GM12878 (cell line): Measurements from ENCODE around the gene FNTB. TPM values are rescaled to one million over a fixed set of nuclear protein-coding genes. Genes with fewer than 3 reads are reported as not detected.

Experiments used
- BCL11A ChIP-seq: IDR thresholded peaks from 2 replicates; pipeline ENCODE4 v1.6.1; 2011; ENCODE audit warnings: low read depth, low read length
- BRCA1 ChIP-seq: IDR thresholded peaks from 2 replicates; pipeline ENCODE4 v1.6.1; 2011; ENCODE audit warnings: low read depth, low read length, improper control_type of control experiment
- DPF2 ChIP-seq: fragments of 450-650 bp; IDR thresholded peaks from 2 replicates; pipeline ENCODE4 v1.6.1; 2017; ENCODE audit warnings: mild to moderate bottlenecking
- HDGF ChIP-seq: fragments of 450-650 bp; IDR thresholded peaks from 2 replicates; pipeline ENCODE4 v1.6.1; 2016; ENCODE audit warnings: antibody characterized with exemption
- IRF4 ChIP-seq: IDR thresholded peaks from 2 replicates; pipeline ENCODE4 v1.6.1; 2011; ENCODE audit warnings: low read depth, low read length
- MTA3 ChIP-seq: IDR thresholded peaks from 2 replicates; pipeline ENCODE4 v1.6.1; 2012; ENCODE audit warnings: low read length, inconsistent platforms, borderline replicate concordance
- NR2C2 ChIP-seq: IDR thresholded peaks from 2 replicates; pipeline ENCODE4 v1.6.1; 2011; ENCODE audit warnings: borderline replicate concordance, low read depth; ENCODE audit not compliant: control insufficient read depth, insufficient read length
- RB1 ChIP-seq: fragments of 450-650 bp; formaldehyde crosslinking; IDR thresholded peaks from 2 replicates; pipeline ENCODE4 v1.6.1; 2017; ENCODE audit warnings: mild to moderate bottlenecking, borderline replicate concordance
- SIN3A ChIP-seq: IDR thresholded peaks from 2 replicates; pipeline ENCODE4 v1.6.1; 2012; ENCODE audit warnings: low read depth, low read length, improper control_type of control experiment
- SMC3 ChIP-seq: IDR thresholded peaks from 2 replicates; pipeline ENCODE4 v1.6.1; 2011; ENCODE audit warnings: low read length, improper control_type of control experiment, borderline replicate concordance
- TCF12 ChIP-seq: IDR thresholded peaks from 2 replicates; pipeline ENCODE4 v1.6.1; 2011; ENCODE audit warnings: low read depth, mild to moderate bottlenecking, low read length
- ZBED1 ChIP-seq: IDR thresholded peaks from 2 replicates; pipeline ENCODE4 v1.6.1; 2016; ENCODE audit warnings: borderline replicate concordance
- ZNF274 ChIP-seq: IDR thresholded peaks from one replicate; pipeline ENCODE4 v1.8.0; 2011; ENCODE audit not compliant: insufficient read length, insufficient read depth
- polyA plus RNA-seq, 11 experiments: library from polyadenylated mRNA; depleted of rRNA in 4 of 11; unstranded in 6 of 11; stranded (reverse) in 5 of 11; fragments of >200 nt; fragmentation: Nextera tagmentation in 4 of 11; fragmentation: Illumina TruSeq in 1 of 11; extraction: Ambion mirVana in 4 of 11; extraction: Trizol in 1 of 11; gene quantifications; 1 replicate in 1 of 11; 2 replicates in 10 of 11; pipeline versions ENCODE4 v1.2.1 to v1.2.3, GENCODE V29; 2011 to 2016; ENCODE audit warnings: inconsistent platforms in 2 of 11, missing spikeins in 2 of 11, low read depth in 1 of 11
- total RNA-seq, 4 experiments: library from RNA; depleted of rRNA in 3 of 4; stranded (reverse); fragments of >200 nt in 3 of 4; fragmentation: Illumina TruSeq in 1 of 4; extraction: Trizol in 1 of 4; gene quantifications; 2 replicates each; pipeline versions ENCODE4 v1.2.1 to v1.2.3, GENCODE V29; 2013 to 2021
- TF ChIP-seq, protein P1 (sequence below): IDR thresholded peaks from 2 replicates; pipeline ENCODE4 v1.6.1; 2012; ENCODE audit warnings: low read depth, low read length, improper control_type of control experiment
- TF ChIP-seq, protein P2 (sequence below): fragments of 450-650 bp; IDR thresholded peaks from 2 replicates; pipeline ENCODE4 v1.6.1; 2016; ENCODE audit warnings: mild to moderate bottlenecking
- TF ChIP-seq, protein P3 (sequence below): fragments of 450-650 bp; IDR thresholded peaks from 2 replicates; pipeline ENCODE4 v1.6.1; 2017; ENCODE audit warnings: antibody characterized with exemption, mild to moderate bottlenecking, moderate library complexity
- TF ChIP-seq, protein P4 (sequence below): IDR thresholded peaks from 2 replicates; pipeline ENCODE4 v1.6.1; 2012; ENCODE audit warnings: low read depth, low read length, improper control_type of control experiment
- TF ChIP-seq, protein P5 (sequence below): fragments of 150-350 bp; IDR thresholded peaks from 2 replicates; pipeline ENCODE4 v1.6.1; 2016; ENCODE audit warnings: low read depth, low read length
- TF ChIP-seq, protein P6 (sequence below): IDR thresholded peaks from 2 replicates; pipeline ENCODE4 v1.6.1; 2012; ENCODE audit warnings: low read length, inconsistent platforms

Gene FNTB
- total and polyA plus RNA-seq, 10 of the 15 experiments (the other 5 are each of a cell fraction or from before 2014, with no cell fraction given) = 10.4 to 25.1 (median 16.7) TPM

DNA sequence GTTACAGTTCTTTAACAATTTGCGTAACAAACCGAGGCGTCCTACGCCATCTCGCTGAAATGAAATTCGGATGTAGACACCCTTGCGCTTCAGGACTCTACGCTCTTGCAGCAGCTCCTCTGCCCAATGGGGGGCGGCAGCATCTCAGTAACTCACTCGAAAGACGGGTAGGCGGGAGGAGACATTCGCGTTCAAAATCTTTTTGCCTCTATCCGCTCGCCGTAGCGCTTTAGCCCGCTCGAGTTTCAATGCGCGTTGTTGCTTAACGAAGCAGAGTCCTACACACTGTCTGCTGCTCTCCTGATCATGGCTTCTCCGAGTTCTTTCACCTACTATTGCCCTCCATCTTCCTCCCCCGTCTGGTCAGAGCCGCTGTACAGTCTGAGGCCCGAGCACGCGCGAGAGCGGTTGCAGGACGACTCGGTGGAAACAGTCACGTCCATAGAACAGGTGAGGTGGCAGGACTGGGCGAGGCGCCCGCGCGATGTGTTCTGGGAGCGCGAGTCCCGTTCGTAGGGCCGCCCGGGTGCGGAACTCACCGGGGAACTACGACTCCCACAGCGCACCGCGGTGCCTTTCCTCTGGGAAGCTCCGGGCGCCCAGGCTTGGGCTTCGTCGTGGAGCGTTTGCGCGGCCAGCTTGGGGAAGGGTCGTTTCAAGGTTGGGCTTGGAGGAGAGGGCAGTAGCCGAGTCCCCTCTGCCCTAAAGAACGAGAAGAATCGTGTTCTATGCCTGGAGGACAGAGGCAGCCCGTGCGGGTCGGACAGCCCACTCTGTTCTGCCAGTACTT, at the start of gene FNTB (continued):
- TF ChIP-seq NR2C2 (no peak), ZBED1 (0 out of 2 replicates have a peak, but pooled peaks have one; percentile 46), SMC3 (peak; percentile 68), TCF12 (0 out of 2 replicates have a peak, but pooled peaks have one; percentile 10), DPF2 (0 out of 2 replicates have a peak, but pooled peaks have one; percentile 43), BRCA1 (no peak), MTA3 (no peak; the same call in 1 of the 2 replicates), BCL11A (no peak), IRF4 (no peak), RB1 (peak; percentile 93), ZNF274 (no peak), SIN3A (peak; percentile 97), HDGF (peak; percentile 84)
- TF ChIP-seq, protein P1, sequence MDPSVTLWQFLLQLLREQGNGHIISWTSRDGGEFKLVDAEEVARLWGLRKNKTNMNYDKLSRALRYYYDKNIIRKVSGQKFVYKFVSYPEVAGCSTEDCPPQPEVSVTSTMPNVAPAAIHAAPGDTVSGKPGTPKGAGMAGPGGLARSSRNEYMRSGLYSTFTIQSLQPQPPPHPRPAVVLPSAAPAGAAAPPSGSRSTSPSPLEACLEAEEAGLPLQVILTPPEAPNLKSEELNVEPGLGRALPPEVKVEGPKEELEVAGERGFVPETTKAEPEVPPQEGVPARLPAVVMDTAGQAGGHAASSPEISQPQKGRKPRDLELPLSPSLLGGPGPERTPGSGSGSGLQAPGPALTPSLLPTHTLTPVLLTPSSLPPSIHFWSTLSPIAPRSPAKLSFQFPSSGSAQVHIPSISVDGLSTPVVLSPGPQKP = peak; percentile 51; the same call in 1 of the 2 replicates
- TF ChIP-seq, protein P2, sequence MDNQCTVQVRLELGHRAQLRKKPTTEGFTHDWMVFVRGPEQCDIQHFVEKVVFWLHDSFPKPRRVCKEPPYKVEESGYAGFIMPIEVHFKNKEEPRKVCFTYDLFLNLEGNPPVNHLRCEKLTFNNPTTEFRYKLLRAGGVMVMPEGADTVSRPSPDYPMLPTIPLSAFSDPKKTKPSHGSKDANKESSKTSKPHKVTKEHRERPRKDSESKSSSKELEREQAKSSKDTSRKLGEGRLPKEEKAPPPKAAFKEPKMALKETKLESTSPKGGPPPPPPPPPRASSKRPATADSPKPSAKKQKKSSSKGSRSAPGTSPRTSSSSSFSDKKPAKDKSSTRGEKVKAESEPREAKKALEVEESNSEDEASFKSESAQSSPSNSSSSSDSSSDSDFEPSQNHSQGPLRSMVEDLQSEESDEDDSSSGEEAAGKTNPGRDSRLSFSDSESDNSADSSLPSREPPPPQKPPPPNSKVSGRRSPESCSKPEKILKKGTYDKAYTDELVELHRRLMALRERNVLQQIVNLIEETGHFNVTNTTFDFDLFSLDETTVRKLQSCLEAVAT = peak; percentile 91
- TF ChIP-seq, protein P3, sequence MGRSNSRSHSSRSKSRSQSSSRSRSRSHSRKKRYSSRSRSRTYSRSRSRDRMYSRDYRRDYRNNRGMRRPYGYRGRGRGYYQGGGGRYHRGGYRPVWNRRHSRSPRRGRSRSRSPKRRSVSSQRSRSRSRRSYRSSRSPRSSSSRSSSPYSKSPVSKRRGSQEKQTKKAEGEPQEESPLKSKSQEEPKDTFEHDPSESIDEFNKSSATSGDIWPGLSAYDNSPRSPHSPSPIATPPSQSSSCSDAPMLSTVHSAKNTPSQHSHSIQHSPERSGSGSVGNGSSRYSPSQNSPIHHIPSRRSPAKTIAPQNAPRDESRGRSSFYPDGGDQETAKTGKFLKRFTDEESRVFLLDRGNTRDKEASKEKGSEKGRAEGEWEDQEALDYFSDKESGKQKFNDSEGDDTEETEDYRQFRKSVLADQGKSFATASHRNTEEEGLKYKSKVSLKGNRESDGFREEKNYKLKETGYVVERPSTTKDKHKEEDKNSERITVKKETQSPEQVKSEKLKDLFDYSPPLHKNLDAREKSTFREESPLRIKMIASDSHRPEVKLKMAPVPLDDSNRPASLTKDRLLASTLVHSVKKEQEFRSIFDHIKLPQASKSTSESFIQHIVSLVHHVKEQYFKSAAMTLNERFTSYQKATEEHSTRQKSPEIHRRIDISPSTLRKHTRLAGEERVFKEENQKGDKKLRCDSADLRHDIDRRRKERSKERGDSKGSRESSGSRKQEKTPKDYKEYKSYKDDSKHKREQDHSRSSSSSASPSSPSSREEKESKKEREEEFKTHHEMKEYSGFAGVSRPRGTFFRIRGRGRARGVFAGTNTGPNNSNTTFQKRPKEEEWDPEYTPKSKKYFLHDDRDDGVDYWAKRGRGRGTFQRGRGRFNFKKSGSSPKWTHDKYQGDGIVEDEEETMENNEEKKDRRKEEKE = no peak
- TF ChIP-seq, protein P4, sequence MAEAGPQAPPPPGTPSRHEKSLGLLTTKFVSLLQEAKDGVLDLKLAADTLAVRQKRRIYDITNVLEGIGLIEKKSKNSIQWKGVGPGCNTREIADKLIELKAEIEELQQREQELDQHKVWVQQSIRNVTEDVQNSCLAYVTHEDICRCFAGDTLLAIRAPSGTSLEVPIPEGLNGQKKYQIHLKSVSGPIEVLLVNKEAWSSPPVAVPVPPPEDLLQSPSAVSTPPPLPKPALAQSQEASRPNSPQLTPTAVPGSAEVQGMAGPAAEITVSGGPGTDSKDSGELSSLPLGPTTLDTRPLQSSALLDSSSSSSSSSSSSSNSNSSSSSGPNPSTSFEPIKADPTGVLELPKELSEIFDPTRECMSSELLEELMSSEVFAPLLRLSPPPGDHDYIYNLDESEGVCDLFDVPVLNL = peak; percentile 79
- TF ChIP-seq, protein P5, sequence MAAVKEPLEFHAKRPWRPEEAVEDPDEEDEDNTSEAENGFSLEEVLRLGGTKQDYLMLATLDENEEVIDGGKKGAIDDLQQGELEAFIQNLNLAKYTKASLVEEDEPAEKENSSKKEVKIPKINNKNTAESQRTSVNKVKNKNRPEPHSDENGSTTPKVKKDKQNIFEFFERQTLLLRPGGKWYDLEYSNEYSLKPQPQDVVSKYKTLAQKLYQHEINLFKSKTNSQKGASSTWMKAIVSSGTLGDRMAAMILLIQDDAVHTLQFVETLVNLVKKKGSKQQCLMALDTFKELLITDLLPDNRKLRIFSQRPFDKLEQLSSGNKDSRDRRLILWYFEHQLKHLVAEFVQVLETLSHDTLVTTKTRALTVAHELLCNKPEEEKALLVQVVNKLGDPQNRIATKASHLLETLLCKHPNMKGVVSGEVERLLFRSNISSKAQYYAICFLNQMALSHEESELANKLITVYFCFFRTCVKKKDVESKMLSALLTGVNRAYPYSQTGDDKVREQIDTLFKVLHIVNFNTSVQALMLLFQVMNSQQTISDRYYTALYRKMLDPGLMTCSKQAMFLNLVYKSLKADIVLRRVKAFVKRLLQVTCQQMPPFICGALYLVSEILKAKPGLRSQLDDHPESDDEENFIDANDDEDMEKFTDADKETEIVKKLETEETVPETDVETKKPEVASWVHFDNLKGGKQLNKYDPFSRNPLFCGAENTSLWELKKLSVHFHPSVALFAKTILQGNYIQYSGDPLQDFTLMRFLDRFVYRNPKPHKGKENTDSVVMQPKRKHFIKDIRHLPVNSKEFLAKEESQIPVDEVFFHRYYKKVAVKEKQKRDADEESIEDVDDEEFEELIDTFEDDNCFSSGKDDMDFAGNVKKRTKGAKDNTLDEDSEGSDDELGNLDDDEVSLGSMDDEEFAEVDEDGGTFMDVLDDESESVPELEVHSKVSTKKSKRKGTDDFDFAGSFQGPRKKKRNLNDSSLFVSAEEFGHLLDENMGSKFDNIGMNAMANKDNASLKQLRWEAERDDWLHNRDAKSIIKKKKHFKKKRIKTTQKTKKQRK = no peak
- TF ChIP-seq, protein P6, sequence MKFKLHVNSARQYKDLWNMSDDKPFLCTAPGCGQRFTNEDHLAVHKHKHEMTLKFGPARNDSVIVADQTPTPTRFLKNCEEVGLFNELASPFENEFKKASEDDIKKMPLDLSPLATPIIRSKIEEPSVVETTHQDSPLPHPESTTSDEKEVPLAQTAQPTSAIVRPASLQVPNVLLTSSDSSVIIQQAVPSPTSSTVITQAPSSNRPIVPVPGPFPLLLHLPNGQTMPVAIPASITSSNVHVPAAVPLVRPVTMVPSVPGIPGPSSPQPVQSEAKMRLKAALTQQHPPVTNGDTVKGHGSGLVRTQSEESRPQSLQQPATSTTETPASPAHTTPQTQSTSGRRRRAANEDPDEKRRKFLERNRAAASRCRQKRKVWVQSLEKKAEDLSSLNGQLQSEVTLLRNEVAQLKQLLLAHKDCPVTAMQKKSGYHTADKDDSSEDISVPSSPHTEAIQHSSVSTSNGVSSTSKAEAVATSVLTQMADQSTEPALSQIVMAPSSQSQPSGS = no peak
